Measurements from ENCODE around the gene GFOD2. TPM values are rescaled to one million over a fixed set of nuclear protein-coding genes. Genes with fewer than 3 reads are reported as not detected.
A peak's percentile ranks its signal among the peaks of the same experiment; 100 is the strongest.

GFOD2 gene
- total RNA-seq, 4 donors from 2014 or later, result 10.5 to 24.6 (median 17.2) TPM

GRCh38 chr16:67649494-67649931 lies 69.6 kb downstream of the GFOD2 start:
- H3K9me3 ChIP-seq, result no peaks in the 10 kb centered on the region
- DNase-seq (ENCODE audit: low spot score in 2 of 2), result no peak
- H3K27me3 ChIP-seq, result peaks cover 0 to 90% of the 10 kb centered on the region in 2 donors
- H3K36me3 ChIP-seq, result no peaks in the 10 kb centered on the region
- WGBS, 2 donors, result 17 to 22% methylated on average over 29 to 34 of the region's 34 CpGs
- no peak overlapping the region for H3K27ac ChIP-seq
- H3K4me1 ChIP-seq, result peaks cover 0 to 47% (median 6%) of the 10 kb centered on the region in 4 donors
- TF ChIP-seq POLR2A (IDR thresholded peaks at IDR 0.05), result no peak
- TF ChIP-seq EP300 (IDR thresholded peaks at IDR 0.05), result no peak
- TF ChIP-seq CTCF (IDR thresholded peaks at IDR 0.05), result no peak
- H3K4me3 ChIP-seq, result peak overlapping the region in 1 of 4 donors; percentile 21

GRCh38 chr16:67648764-67649407 lies 70.2 kb downstream of the GFOD2 start:
- TF ChIP-seq POLR2A (IDR thresholded peaks at IDR 0.05), result no peak
- TF ChIP-seq EP300 (IDR thresholded peaks at IDR 0.05), result no peak
- no peak for TF ChIP-seq CTCF (IDR thresholded peaks at IDR 0.05)
- H3K4me1 ChIP-seq, result peaks cover 0 to 47% (median 6%) of the 10 kb centered on the region in 4 donors
- no peaks in the 10 kb centered on the region for H3K9me3 ChIP-seq
- no peak overlapping the region for H3K27ac ChIP-seq
- H3K27me3 ChIP-seq, result peaks cover 0 to 88% of the 10 kb centered on the region in 2 donors
- 45 to 46% methylated on average over 30 to 31 of the region's 35 CpGs for WGBS, 2 donors
- no peak for DNase-seq (ENCODE audit: low spot score in 2 of 2)
- H3K4me3 ChIP-seq, result no peak overlapping the region
- no peaks in the 10 kb centered on the region for H3K36me3 ChIP-seq

GRCh38 chr16:67648088-67648763 lies 70.9 kb downstream of the GFOD2 start:
- H3K4me3 ChIP-seq, result no peak overlapping the region
- H3K4me1 ChIP-seq, result peaks cover 0 to 41% (median 1%) of the 10 kb centered on the region in 4 donors
- 18 to 36% methylated on average over 42 to 58 of the region's 65 CpGs for WGBS, 2 donors
- no peak overlapping the region for H3K27ac ChIP-seq
- no peaks in the 10 kb centered on the region for H3K36me3 ChIP-seq
- TF ChIP-seq CTCF (IDR thresholded peaks at IDR 0.05) (no peak), EP300 (IDR thresholded peaks at IDR 0.05) (no peak), POLR2A (IDR thresholded peaks at IDR 0.05) (no peak)
- H3K9me3 ChIP-seq, result no peaks in the 10 kb centered on the region
- peaks cover 0 to 81% of the 10 kb centered on the region in 2 donors for H3K27me3 ChIP-seq
- no peak for DNase-seq (ENCODE audit: low spot score in 2 of 2)

GRCh38 chr16:67647681-67648080 lies 71.4 kb downstream of the GFOD2 start:
- H3K4me3 ChIP-seq, result no peak overlapping the region
- TF ChIP-seq EP300 (IDR thresholded peaks at IDR 0.05) (no peak), POLR2A (IDR thresholded peaks at IDR 0.05) (no peak), CTCF (IDR thresholded peaks at IDR 0.05) (no peak)
- peaks cover 0 to 79% of the 10 kb centered on the region in 2 donors for H3K27me3 ChIP-seq
- WGBS, 2 donors, result 76 to 85% methylated on average over 10 to 11 of the region's 13 CpGs
- H3K27ac ChIP-seq, result no peak overlapping the region
- peaks cover 0 to 35% (median 0%) of the 10 kb centered on the region in 4 donors for H3K4me1 ChIP-seq
- DNase-seq (ENCODE audit: low spot score in 2 of 2), result no peak
- no peaks in the 10 kb centered on the region for H3K36me3 ChIP-seq
- H3K9me3 ChIP-seq, result no peaks in the 10 kb centered on the region

- Histone ChIP-seq H3K4me3 (no peak overlapping the region), H3K4me1 (peaks cover 0 to 32% (median 0%) of the 10 kb centered on the region in 4 donors), H3K27ac (no peak overlapping the region), H3K27me3 (peaks cover 0 to 75% of the 10 kb centered on the region in 2 donors), H3K9me3 (no peaks in the 10 kb centered on the region), H3K36me3 (no peaks in the 10 kb centered on the region)
- TF ChIP-seq CTCF (IDR thresholded peaks at IDR 0.05) (no peak), POLR2A (IDR thresholded peaks at IDR 0.05) (no peak), EP300 (IDR thresholded peaks at IDR 0.05) (no peak)
- WGBS, 2 donors, result 71 to 78% methylated on average over 13 to 14 of the region's 15 CpGs
- DNase-seq (ENCODE audit: low spot score in 2 of 2), result no peak
Observed at GRCh38 chr16:67647111-67647651, 71.9 kb downstream of the GFOD2 start.
